Gastrocnemius medialis (tissue), 4 donors: Measurements from ENCODE around the gene GALNTL6.

Experiments used
- POLR2A ChIP-seq, 2 donors: fragments of 450-650 bp; IDR thresholded peaks; one replicate each; pipeline ENCODE4 v1.6.1; 2017; ENCODE audit warnings: antibody characterized with exemption in 2 of 2, mild to moderate bottlenecking in 2 of 2, moderate library complexity in 2 of 2
- TF ChIP-seq, protein P1 (sequence below), 5 experiments: fragments of 450-650 bp in 3 of 5; fragments of 200-600 bp in 2 of 5; sonication (generic) in 2 of 5; IDR thresholded peaks in 4 of 5; conservative IDR thresholded peaks in 1 of 5; 1 replicate in 4 of 5; 2 replicates in 1 of 5; pipeline ENCODE4 v1.5.1; 2016 to 2019; ENCODE audit warnings: antibody characterized with exemption in 5 of 5, mild to moderate bottlenecking in 3 of 5, moderate library complexity in 3 of 5

DNA sequence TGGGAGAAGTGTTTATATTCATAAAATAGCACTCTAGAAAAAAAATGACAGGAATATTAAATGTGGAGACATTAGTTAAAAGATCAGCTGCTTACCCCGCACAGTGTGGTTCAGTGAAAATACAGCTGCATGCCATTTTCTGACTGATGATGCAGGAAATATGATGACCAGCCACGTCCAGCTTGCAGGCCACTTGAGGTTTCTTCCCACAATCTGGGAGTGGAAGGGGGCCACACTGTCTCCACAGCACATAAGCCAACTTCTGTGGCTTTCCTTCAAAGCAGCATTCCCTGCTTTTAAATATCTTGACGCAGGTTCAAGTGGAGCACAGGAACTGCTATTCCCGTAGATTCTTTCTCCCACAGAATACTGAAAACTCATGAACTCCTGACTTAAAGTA lies 1182.0 kb downstream of the GALNTL6 start:
- TF ChIP-seq, protein P1, sequence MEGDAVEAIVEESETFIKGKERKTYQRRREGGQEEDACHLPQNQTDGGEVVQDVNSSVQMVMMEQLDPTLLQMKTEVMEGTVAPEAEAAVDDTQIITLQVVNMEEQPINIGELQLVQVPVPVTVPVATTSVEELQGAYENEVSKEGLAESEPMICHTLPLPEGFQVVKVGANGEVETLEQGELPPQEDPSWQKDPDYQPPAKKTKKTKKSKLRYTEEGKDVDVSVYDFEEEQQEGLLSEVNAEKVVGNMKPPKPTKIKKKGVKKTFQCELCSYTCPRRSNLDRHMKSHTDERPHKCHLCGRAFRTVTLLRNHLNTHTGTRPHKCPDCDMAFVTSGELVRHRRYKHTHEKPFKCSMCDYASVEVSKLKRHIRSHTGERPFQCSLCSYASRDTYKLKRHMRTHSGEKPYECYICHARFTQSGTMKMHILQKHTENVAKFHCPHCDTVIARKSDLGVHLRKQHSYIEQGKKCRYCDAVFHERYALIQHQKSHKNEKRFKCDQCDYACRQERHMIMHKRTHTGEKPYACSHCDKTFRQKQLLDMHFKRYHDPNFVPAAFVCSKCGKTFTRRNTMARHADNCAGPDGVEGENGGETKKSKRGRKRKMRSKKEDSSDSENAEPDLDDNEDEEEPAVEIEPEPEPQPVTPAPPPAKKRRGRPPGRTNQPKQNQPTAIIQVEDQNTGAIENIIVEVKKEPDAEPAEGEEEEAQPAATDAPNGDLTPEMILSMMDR (IDR thresholded peaks at IDR 0.05 in 4 of 5, conservative IDR thresholded peaks at IDR 0.05 in 1 of 5): no peak
- no peak for TF ChIP-seq POLR2A (IDR thresholded peaks at IDR 0.05)
